Endothelial cell of umbilical vein (primary cell): ENCODE data around the gene INPP5E. TPM values are rescaled to one million over a fixed set of nuclear protein-coding genes. Genes with fewer than 3 reads are reported as not detected.
A peak's percentile ranks its signal among the peaks of the same experiment; 100 is the strongest.

Experiments
- BruUV-seq: library from RNA; stranded (reverse); fragments of 400-500 nt; replicated peaks from 2 replicates; lab custom pipeline; 2021; lab: Mats Ljungman, UMichigan
- CTCF ChIA-PET: fragments of 300-600, 350-600 bp; sonication (Branson Sonifier 250); formaldehyde crosslinking; loops from one replicate; lab custom pipeline; 2021; ENCODE audit warnings: antibody characterized with exemption, inconsistent platforms; lab: Charles Lee
- POLR2A ChIA-PET: fragments of 300-600, 350-600 bp; sonication (Branson Sonifier 250); formaldehyde crosslinking; loops from one replicate; lab custom pipeline; 2021; ENCODE audit warnings: antibody characterized with exemption, inconsistent platforms; lab: Charles Lee
- DNase-seq: peaks from one replicate; pipeline ENCODE4 v3.0.0-alpha.2; 2011; ENCODE audit warnings: low read depth, low spot score
- FAIRE-seq: peaks from 2 replicates; lab custom pipeline; 2011; peaks lifted over from hg19 to GRCh38; lab: Jason Lieb, UNC
- H2AFZ ChIP-seq: 2 replicates; pipeline ENCODE4 v1.6.0; 2012; ENCODE audit warnings: low read depth, low read length, control low read depth, inconsistent platforms
- H3K27ac ChIP-seq: 2 replicates; pipeline ENCODE4 v1.5.1; 2011; ENCODE audit warnings: low read depth, mild to moderate bottlenecking, control low read depth, low read length, moderate library complexity; ENCODE audit not compliant: insufficient read depth
- H3K27me3 ChIP-seq, 2 experiments: 2 replicates each; pipeline versions ENCODE4 v1.6.0 to v1.6.1; 2011; ENCODE audit warnings: low read length in 2 of 2, mixed read lengths in 1 of 2; ENCODE audit not compliant: control insufficient read depth in 2 of 2, insufficient read depth in 2 of 2
- H3K36me3 ChIP-seq, 2 experiments: 2 replicates in 1 of 2; 3 replicates in 1 of 2; pipeline ENCODE4 v1.5.1; 2011; ENCODE audit warnings: low read length in 2 of 2, mild to moderate bottlenecking in 1 of 2, moderate library complexity in 1 of 2; ENCODE audit not compliant: control insufficient read depth in 2 of 2, insufficient read depth in 2 of 2; ENCODE audit errors: extremely low read depth in 1 of 2
- H3K4me1 ChIP-seq: 3 replicates; pipeline ENCODE4 v1.5.1; 2011; ENCODE audit warnings: mild to moderate bottlenecking, low read length; ENCODE audit not compliant: control insufficient read depth, insufficient read depth; ENCODE audit errors: extremely low read depth
- H3K4me2 ChIP-seq: 2 replicates; pipeline ENCODE4 v1.6.1; 2011; ENCODE audit warnings: low read length, control low read depth, mixed read lengths; ENCODE audit not compliant: insufficient read depth
- H3K4me3 ChIP-seq, 3 experiments: fragments of 200-600 bp in 1 of 3; sonication (generic), shearing (Covaris generic) in 1 of 3; replicated peaks in 1 of 3; 2 replicates each; pipeline ENCODE4 v1.5.1; 2011 to 2016; ENCODE audit warnings: control low read depth in 3 of 3, low read length in 3 of 3, mild to moderate bottlenecking in 2 of 3, inconsistent platforms in 1 of 3, low read depth in 1 of 3, moderate library complexity in 1 of 3; ENCODE audit not compliant: insufficient read depth in 1 of 3
- H3K79me2 ChIP-seq: 2 replicates; pipeline ENCODE4 v1.6.0; 2012; ENCODE audit warnings: low read length, inconsistent platforms; ENCODE audit not compliant: control insufficient read depth, insufficient read depth
- H3K9ac ChIP-seq: replicated peaks from 2 replicates; pipeline ENCODE3; 2011; ENCODE audit warnings: low read length, control low read depth; ENCODE audit not compliant: insufficient read depth; ENCODE audit errors: extremely low read depth
- H3K9me1 ChIP-seq: replicated peaks from 3 replicates; pipeline ENCODE4 v1.6.0; 2011; ENCODE audit warnings: mild to moderate bottlenecking, low read length; ENCODE audit not compliant: control insufficient read depth, insufficient read depth; ENCODE audit errors: extremely low read depth
- H3K9me3 ChIP-seq: replicated peaks from 2 replicates; pipeline ENCODE4 v1.5.1; 2012; ENCODE audit warnings: low read length, inconsistent platforms; ENCODE audit not compliant: control insufficient read depth, insufficient read depth
- H4K20me1 ChIP-seq: replicated peaks from 2 replicates; pipeline ENCODE3; 2011; ENCODE audit warnings: mild to moderate bottlenecking, low read length; ENCODE audit not compliant: control insufficient read depth, insufficient read depth; ENCODE audit errors: extremely low read depth
- JUN ChIP-seq: IDR thresholded peaks from 2 replicates; pipeline ENCODE4 v1.6.1; 2011; ENCODE audit warnings: borderline replicate concordance, low read depth; ENCODE audit not compliant: insufficient read length, insufficient read depth
- MAX ChIP-seq: IDR thresholded peaks from 2 replicates; pipeline ENCODE4 v1.6.1; 2011; ENCODE audit not compliant: insufficient read depth, insufficient read length
- MYC ChIP-seq: IDR thresholded peaks from one replicate; pipeline ENCODE4 v1.6.1; 2011; ENCODE audit warnings: mild to moderate bottlenecking, low read depth, low read length
- POLR2A ChIP-seq: IDR thresholded peaks from 2 replicates; pipeline ENCODE4 v1.6.1; 2012; ENCODE audit warnings: low read depth, mild to moderate bottlenecking, control low read depth, low read length
- POLR2AphosphoS5 ChIP-seq: IDR thresholded peaks from 2 replicates; pipeline ENCODE4 v1.6.1; 2012; ENCODE audit warnings: low read depth, mild to moderate bottlenecking, control low read depth, low read length, moderate library complexity; ENCODE audit not compliant: insufficient read depth
- dilution Hi-C: fragments of 300-500 bp; cut with MboI; formaldehyde crosslinking; loops from one replicate; pipeline ENCODE4 v1.15.0; 2019; ENCODE audit warnings: low sequenced_read_pairs; ENCODE audit not compliant: extremely low pct_ligation_motif_present
- intact Hi-C: fragments of 100-400 bp; cut with micrococcal nuclease; formaldehyde crosslinking; loops from one replicate; pipeline ENCODE4 v1.10.0; 2022
- polyA plus RNA-seq, 4 experiments: library from polyadenylated mRNA; depleted of rRNA in 3 of 4; stranded (reverse) in 3 of 4; unstranded in 1 of 4; fragments of >200 nt; gene quantifications; 2 replicates each; pipeline versions ENCODE4 v1.2.1 to v1.2.3, GENCODE V29; 2011 to 2012; ENCODE audit warnings: missing spikeins in 1 of 4
- total RNA-seq: library from RNA; stranded (reverse); gene quantifications from 2 replicates; pipeline ENCODE4 v1.2.3, GENCODE V29; 2021

Gene INPP5E
- total and polyA plus RNA-seq, 2 donors (not counting 3 experiments of a cell fraction or from before 2014, with no cell fraction given): 15.0 to 24.5 TPM

GRCh38 chr9:136410500-136411287 is 29.0 kb downstream of the INPP5E start, which contains the start of the genes ENTR1 and PMPCA:
ENTR1 (minus strand) TSS chr9:136410614; CDS start chr9:136410397, 217 bp downstream.
PMPCA (plus strand) TSS chr9:136410658; CDS start chr9:136410669, 11 bp downstream.
- ChIA-PET POLR2A (no interaction called here), CTCF (interaction anchor here (0.8 to 1.5 kb wide), 6 partner anchors 9 to 98 kb away, joined by 3 to 12 read pairs (median 4); no protein-coding TSS in a partner anchor)
- Histone ChIP-seq H4K20me1 (no peaks in the 10 kb centered on the region), H3K9me3 (no peaks in the 10 kb centered on the region), H3K9me1 (no peaks in the 10 kb centered on the region), H3K4me2 (peak within 1 kb of the TSS; percentile 68), H3K36me3 (peaks cover 6 to 29% of the 10 kb centered on the region in 2 experiments), H3K27me3 (no peaks in the 10 kb centered on the region), H3K4me1 (peaks cover 20% of the 10 kb centered on the region), H2AFZ (peak within 1 kb of the TSS; percentile 30), H3K9ac (peak within 1 kb of the TSS; percentile 76), H3K27ac (peak within 1 kb of the TSS; percentile 57), H3K79me2 (peaks cover 43% of the 10 kb centered on the region), H3K4me3 (peak within 1 kb of the TSS; percentile 42 to 78 (median 63))
- intact Hi-C loops (loop anchor here (1.0 to 2.0 kb wide), 2 partner anchors 10 to 28 kb away; partner anchors contain the start of genes INPP5E and SNAPC4), dilution Hi-C loops (no loop called here)
- TF ChIP-seq POLR2AphosphoS5 (peak; percentile 97), JUN (no peak), MAX (peak; percentile 58), MYC (peak; percentile 95), POLR2A (peak; percentile 91)
- BruUV-seq: TSS peak; percentile 62
- FAIRE-seq (peak; percentile 94), DNase-seq (peak; percentile 87)
